Activated T-helper 9 cell treated with anti-CD3 and anti-CD28 coated beads, Interleukin-2, amount 50 U/mL, for 16 hours (primary cell): ENCODE measurements around the gene MEIKIN.

Source experiments
- DNase-seq: peaks from one replicate; pipeline ENCODE4 v3.0.0-alpha.2; 2020; ENCODE audit warnings: low read depth

Gene MEIKIN

DNA sequence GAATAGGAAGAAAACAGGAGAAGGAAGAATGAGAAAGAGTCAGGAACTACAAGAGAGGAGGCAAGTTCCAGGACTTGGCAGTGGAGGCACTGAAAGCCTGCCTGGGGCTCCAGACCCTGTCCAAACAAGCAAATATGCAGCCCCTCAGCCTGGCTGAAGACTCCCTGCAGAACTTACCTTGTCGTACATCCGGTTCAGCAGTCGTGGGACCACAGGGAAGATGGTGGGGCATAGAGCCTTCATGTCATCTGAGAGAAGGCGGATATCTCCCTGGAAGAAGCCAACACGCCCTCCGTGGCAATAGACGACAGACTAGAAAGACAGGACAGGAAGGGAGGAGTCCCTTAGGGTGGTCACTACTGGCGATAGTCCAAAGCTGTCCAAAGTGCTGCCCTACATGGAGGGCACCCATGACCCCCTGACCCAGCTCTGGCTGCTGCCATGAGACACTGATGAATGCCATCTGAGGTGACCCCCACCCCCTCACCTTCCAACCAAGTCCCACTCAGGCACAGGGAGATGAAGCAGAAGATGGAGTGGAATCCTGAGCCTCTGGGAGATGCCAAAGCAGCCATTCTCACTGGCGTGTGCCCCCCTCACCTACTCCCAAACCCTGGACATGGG lies 27.7 kb upstream of the MEIKIN start:
- no peak for DNase-seq

DNA sequence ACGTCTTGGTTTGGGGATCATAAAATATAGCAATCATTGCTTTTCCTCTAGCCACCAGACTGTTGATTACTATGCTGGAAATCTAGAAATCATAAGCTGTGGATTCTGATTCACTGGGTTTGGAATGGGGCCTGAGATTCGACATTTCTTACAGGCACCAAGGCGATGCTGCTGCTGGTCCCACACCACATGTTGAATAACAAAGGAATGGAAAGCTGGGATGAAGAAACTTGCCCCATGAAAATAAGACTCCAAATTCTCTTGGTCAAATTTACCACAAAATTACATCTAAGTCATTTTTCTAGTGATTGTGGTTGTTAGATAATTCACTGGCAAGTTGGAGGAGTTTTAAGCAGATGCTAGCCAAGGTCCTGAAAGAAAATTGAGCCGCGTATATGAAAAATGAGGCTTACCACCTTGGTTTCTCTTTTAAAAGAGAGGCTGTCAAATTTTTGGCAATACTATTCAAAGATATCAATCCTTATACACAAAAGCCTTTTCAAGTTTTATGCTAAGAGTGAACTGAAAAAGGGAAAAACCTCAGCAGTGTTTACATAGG lies 23.0 kb upstream of the MEIKIN start:
- no peak for DNase-seq

DNA sequence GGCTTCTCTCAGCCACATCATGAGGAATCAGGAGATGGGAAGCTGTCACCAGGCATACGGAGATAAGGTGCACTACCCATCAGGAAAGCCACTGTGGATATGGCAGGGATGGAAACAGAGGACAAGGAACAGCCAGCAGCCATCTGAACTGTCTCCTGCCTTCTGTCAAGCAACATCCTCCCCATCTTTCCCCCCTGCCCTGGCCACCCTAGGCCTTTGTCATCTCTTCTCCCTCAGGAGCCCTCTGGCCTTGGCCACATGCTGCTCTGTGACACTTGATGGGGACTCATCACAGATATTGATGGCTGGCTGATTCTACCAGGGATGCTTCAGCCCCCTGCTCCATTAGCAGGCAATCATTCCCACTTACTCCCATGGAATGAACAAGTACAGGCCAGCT lies 21.1 kb upstream of the MEIKIN start:
- no peak for DNase-seq

DNA sequence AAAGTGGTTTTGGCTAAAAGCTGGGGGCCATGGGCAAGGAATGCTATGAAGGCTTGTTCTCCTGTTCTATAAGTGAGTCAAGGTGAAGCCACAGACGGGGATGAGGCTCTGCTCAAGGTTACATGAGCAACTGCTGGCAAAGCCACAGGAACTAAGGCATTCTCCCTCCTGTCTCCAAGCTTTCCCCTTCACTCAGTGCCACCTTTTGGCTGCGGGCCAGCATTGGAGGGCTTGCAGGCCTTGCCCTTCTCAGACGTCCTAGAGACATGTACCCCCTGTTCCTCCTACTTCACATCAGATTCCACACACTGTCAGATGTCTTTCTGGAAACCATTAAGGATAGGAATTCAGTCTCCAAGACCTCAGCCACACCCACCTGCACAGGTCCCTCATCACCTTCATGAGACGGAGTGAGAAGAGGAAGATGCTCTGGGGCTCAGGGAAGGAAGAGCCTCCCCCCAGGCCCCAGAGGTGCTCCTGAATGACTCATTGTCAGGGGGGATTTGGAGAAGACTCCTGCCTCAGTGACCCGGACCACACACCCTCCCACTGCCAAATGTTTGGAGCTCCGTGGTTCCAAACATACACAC lies 20.5 kb upstream of the MEIKIN start:
- DNase-seq, result no peak

DNA sequence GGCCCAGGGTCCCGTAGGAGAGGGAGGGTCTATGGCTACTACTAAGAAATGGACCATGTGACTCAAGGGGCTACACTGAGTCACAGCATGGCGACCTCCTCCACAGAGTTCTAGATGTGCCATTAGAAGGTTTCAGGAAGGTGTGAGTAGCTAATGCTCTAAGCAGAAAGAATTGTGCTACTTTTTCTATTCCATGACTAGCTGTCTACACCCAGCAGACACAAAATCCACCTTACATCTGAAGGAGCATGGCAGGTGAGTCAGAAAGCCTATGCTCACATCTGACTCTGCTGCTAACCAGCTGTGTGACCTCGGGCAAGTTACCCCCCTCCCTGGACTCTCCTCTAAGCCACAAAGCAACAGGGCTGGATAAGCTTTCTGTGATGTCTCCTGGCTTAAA lies 14.4 kb upstream of the MEIKIN start:
- DNase-seq, result no peak

DNA sequence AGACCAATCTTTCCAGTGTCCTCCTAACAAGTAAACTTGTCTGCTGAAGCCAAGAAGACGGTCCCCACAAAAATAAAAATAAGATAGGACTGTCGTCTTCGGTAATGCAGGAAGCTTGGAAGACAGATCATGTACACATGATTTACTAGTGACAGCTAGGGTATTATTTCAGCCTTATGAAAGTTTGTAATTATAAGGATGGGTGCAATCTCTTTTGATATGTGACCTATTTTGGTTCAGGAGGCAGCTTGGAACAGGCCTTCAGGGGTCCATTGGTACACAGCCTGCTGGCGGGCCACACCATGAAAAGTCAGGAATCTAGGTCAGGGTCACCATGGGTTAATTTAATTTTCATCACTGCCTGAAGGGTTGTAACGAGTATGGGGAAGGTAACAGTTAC lies 13.7 kb upstream of the MEIKIN start:
- DNase-seq, result no peak

DNA sequence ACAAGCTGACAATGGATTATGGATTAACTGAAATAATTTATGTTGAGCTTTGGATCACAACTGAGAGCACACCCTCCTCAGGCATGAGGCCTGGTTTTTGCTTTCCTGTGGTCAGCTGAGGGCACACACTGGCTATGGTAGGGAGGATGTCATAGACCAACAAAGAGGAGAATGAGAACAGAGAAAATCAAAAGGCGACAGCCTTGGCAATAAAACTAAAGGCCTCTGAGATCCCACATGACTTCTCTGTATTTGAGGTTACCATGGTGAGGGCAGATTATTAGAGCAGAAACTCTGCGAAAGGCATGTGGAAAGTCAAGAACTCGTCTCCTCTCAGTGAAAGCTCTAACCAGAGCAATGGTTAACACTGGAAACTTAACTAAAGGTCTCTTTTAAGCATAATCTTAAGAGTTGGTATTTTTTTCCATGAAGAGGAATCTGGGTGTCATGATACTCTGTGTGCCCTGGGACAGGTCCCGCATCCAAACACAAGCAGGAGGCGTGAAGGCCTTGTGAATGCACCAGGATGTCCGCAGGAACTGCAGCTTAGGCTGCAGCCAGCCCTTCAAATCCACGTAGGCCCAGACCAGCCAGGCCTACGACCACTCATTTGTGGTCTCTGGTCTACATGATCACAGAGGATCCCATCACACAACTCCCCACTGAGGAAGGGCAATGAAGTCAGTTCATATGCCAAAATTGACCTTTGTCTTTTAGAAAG lies 12.4 kb upstream of the MEIKIN start:
- DNase-seq, result no peak

DNA sequence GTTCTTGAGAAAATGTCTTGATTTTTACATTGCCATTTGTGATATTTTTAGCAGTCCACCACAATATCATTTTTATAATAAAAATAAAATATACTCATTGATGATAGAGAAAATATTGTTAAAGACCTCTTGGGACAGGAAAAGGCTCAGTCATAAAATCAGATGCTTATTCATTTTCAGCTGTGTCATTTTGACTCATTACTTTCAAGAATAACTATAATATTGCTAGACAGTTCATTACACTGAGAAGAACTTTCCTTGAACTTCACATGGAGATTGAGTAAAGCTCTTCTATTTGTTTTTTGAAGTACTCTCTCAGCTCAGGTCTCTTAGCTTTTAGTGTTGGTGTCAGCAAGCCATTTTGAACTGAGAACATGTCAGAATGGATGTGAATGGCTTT lies 8.5 kb upstream of the MEIKIN start:
- DNase-seq, result no peak

DNA sequence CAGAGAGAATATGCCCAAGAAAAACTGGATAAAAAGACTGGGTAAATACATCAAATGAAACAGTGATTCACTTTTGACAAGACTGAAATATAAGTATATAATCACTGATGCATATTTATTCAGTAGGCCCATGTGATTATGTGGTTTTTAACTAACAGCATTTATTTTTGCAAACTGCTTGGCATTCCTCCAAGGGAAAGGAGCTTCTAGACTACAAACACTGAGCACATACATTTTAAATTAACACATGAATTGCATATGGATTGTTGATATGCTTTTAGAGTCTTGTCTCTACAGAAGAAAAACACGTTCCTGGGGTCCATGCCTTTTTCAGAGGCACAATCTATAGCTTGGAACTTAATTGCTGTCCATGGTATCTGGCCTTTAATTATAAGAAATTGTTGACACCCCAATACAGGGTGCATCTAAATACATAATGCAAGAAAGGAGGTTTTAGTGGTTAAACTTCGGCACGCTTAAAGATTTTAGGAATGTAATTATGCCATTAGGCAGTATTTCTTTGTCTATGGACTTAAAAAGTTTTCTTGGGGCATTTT lies 6.9 kb upstream of the MEIKIN start:
- DNase-seq, result no peak

DNA sequence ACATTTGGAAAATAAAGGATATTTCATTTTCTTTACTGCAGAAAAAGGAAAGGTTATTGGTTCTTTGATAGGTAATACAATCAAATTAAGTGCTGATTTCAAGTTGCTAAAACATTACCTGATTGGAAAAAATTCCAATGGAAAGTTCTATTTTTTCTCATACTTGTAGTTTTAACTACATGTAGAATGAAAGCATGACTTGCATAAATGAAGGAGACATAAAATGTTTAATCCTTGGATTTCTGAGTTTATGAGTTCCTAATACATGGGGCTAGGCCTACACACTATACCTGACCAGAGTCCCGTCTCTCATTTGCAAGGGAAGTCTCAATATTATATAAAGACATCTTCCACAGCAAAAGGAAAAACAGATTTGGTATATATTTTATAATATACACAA lies 5.2 kb upstream of the MEIKIN start:
- no peak for DNase-seq

DNA sequence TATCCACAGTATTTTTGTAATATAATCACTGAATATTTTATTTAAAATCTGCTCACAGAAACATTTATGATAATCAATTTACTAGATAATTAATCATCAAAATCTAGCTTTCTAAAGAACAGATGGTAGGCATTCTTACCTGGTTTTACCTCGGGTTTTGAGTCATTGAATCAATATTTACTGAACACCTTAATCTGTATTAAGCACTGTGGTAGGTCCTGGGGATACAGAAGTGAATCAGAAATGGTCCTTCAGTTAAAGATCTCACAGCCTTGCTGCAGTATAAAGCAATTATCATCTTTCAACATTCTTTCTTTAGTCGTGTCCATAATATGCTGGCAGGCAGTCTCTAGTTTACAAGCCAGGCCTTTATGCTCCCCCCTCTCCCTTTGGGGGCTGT lies 2.0 kb upstream of the MEIKIN start:
- DNase-seq, result no peak

DNA sequence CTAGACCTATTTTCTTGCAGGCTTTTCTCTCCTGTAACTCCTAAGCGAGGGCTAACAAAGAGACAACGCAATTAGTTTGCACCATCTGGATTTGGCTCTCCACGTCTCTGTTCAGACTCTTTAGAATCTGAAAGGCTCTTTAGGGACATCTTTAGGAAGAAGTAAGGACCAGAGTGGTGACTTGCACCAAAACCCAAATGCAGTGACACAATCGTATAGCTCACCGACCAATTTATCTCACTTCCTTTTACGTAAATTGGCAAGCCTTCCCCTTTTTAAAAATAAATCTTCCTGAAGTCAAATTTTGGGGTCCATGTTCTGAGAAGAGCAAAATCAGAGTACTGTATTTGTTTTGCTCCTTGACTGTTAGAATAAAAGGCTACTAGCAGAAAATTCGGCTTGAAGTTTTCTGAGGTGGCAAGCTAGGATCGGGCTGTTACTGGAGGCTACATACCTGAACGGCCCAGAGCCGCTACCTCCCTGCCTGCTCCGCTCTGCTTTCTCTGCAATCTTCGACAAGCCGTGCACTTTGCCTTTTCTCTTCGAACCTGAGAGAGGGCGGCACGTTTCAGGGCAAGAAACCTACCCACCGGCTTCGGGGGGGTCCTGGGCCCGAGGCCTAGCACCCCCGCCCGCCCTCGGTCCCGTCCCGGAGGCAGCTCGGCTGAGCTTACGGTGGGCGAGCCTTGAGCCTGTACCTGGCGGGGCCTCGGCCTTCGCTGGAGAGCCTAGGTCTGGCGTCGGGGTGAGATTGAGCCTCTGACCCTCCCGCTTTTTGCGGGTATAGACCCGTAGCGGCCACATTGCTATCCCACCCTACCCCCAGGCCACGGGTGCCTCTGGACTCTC lies 537 bp downstream of the MEIKIN start:
- no peak for DNase-seq

DNA sequence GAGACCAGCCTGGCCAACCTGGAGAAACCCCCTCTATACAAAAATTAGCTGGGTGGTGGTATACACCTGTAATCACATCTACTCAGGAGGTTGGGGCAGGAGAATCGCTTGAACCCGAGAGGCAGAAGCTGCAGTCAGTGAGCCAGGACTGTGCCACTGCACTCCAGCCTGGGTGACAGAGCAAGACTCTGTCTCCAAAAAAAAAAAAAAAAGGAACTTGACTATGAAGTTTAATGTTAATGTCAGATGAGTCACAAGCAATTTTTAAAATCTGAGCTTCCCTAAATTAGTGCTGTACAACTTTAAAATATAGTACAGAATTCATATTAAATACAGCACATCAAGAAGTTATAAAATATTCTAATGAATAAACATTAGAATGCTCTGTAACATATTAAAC lies 1.5 kb downstream of the MEIKIN start:
- DNase-seq, result no peak

DNA sequence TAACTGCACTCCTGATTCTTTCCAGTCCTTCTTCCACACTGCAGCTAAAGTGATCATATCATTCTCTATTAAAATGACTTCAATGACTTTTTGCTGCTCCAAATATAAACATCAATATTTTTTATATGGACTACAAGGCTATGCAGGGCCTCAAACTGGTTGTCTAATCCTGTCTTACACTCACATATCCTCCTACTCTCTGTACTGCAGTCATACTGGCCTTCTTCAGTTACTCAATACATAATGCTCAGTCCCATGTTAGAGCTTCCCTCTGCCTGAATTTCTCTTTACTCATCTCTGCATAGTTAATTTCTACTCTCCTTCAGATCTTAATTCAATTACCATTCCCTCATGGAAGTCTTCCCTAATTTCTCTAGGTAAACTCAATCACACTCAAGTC lies 3.4 kb downstream of the MEIKIN start:
- no peak for DNase-seq

DNA sequence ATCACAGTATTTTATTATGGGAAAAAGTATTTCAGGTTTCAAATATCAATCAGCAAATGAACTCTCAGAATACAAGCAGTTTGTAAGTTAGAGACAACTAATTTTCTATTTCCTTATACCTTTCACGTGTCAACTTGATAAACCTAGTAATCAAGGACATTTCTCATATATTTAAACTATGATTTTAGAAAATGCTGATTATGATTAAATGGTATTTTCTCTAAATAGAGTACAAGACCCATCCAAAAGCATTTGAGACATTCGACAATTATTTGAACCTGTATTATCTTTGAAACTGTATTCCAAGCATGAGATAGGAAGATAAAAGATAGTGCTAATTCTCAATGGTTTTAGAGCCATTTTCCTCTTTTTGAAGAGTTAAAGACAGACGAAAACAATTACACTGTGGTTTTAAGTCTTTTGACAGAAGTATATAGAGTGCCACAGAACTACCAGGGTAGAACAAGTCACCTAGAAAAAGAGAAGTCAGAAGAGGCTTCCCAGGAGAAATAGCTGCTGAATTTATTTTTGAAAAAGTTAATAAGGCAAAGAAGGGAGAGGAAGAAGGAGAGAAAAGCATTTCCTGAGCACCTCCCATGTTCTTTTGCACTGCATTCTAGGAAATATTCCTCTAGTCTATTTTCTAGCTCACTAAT lies 5.6 kb downstream of the MEIKIN start:
- no peak for DNase-seq

DNA sequence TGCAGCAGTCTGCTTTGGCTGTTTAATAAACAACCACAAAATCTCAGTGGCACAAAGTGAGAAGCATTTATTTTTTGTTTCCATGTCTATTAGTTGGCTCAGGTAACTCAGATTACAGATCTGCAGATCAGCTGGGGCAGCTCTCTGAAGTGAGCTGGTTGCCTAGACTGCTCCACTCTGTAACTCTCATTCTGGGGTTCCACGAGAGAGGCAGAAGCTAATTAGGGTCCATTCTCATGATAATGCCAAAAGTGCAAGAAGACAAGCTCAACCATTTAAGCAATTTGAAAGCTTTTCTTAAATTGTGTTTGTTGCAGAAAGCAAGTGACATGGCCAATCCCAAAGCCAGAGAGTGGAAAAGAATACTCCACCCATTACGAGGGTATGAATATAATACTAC lies 13.2 kb downstream of the MEIKIN start:
- DNase-seq, result no peak

DNA sequence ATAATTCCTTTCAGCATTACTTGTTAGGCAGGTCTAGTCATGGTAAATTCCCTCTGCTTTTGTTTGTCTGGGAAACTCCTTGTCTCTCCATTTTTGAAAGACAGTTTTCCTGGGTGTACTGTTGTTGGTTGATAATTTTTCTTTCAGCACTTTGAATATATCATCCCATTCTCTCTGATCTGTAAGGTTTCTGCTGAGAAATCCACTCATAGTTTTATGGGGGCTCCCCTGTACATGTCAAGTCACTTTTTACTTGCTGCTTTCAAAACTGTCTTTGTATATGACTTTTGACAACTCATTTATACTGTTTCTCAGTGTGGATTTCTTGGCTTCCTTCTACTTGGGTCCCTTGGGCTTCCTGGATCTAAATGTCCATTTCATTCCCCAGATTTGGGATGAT lies 16.5 kb downstream of the MEIKIN start:
- no peak for DNase-seq

DNA sequence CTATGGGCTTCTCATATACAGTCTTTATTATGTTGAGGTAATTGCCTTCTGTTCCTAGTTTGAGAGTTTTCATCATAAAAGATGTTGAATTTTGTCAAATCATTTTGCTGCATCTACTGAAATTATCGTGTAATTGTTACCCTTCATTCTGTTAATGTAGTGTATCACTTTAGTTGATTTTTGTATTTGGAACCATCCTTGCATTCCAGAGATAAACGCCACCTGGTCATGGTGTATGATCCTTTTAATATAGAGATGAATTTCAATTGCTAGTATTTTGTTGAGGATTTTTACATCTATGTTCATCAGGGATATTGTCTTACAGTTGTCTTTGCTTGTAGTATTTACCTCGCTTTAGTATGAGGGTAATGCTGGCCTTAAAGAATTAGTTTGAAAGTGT lies 19.3 kb downstream of the MEIKIN start:
- no peak for DNase-seq

DNA sequence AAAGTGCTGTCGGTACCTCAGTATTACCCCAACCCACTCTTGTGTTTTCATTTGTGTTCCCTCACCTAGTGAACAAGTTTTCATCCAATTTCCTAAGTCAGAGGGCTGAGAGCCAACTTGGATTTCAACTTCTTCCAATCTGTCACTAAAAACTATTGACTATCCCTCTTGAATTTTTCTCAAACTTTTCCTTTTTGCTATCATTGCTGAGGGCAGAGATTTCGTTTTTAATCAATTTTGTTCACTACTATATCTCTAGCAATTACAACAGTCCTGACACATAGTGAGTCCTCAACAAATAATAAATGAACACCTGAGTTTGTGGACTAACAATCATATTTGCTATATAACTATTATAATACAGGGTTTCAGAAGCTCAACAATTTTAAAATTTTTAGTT lies 29.0 kb downstream of the MEIKIN start:
- DNase-seq, result no peak

DNA sequence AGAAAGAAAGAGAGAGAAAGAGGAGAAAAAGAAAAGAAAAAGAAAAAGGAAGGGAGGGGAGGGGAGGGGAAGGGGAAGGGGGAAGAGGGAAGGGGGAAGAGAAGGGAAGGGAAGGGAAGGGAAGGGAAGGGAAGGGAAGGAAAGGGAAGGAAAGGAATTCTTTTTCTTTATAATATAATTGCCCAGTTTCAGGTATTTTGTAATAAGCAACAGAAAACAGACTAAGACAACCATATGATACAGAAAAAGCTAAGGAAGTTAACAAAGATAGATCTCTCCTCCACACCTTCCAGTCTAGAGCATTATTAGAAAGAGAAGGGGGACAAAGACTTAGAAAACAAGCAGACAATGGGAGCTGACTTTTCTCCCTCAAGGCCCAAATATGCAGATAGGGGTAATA lies 31.0 kb downstream of the MEIKIN start:
- DNase-seq, result no peak

DNA sequence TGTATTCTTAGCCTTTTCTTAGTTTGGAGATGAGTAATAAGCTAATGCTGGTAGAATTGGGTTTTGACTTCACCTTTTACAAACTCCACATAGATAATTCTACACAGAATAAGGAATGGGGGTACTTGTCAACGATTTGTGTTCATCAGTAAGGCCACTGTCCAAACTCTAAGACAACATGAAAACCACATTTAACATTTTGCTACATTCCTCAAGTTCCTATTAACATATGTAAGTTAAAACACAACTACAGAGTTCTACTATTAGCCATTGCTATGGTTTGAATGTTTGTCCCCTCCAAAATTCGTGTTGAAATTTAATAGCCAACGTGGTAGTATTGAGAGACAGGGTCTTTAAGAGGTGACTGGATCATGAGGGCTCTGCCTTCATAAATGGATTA lies 31.9 kb downstream of the MEIKIN start:
- DNase-seq, result no peak

DNA sequence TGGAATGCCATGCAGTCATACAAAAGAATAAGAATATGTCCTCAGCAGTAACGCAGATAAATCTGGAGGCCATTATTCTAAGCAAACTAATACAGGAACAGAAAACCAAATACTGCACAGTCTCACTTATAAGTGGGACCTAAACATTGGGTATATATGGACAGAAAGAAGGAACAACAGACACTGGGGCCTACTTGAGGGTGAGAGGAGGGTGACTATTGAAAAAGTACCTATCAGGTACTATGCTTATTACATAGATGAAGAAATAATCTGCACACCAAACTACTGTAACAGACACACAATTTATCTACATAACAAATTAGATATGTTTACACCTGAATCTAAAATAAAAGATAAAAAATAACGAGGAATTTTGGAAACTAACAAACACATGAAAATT lies 38.8 kb downstream of the MEIKIN start:
- DNase-seq, result no peak
